H9 (cell line): ENCODE results near the gene VKORC1. TPM values are rescaled to one million over a fixed set of nuclear protein-coding genes. Genes with fewer than 3 reads are reported as not detected.

Experiments used
- DNase-seq: peaks from one replicate; pipeline ENCODE4 v3.0.0-alpha.2; 2017
- H2AFZ ChIP-seq: one replicate; pipeline ENCODE4 v1.6.1; 2013; ENCODE audit warnings: mild to moderate bottlenecking, low read length, control low read depth, moderate library complexity
- H2AK5ac ChIP-seq: 2 replicates; pipeline ENCODE4 v1.6.1; 2013; ENCODE audit warnings: low read length, control low read depth, mixed read lengths; ENCODE audit not compliant: insufficient read length
- H2BK120ac ChIP-seq: one replicate; pipeline ENCODE4 v1.6.1; 2013; ENCODE audit warnings: low read depth, mild to moderate bottlenecking, low read length, control low read depth, inconsistent platforms; ENCODE audit not compliant: poor library complexity, severe bottlenecking
- H2BK12ac ChIP-seq: 2 replicates; pipeline ENCODE4 v1.6.1; 2013; ENCODE audit warnings: low read length, control low read depth, mixed read lengths, low read depth; ENCODE audit not compliant: insufficient read length
- H2BK15ac ChIP-seq: 2 replicates; pipeline ENCODE4 v1.6.1; 2013; ENCODE audit warnings: low read depth, low read length, control low read depth
- H2BK20ac ChIP-seq: one replicate; pipeline ENCODE4 v1.6.1; 2013; ENCODE audit warnings: low read depth, mild to moderate bottlenecking, low read length, control low read depth, inconsistent platforms; ENCODE audit not compliant: poor library complexity, severe bottlenecking
- H2BK5ac ChIP-seq: 2 replicates; pipeline ENCODE4 v1.6.1; 2013; ENCODE audit warnings: low read length, control low read depth, mixed read lengths; ENCODE audit not compliant: insufficient read length
- H3K14ac ChIP-seq: 2 replicates; pipeline ENCODE4 v1.6.1; 2013; ENCODE audit warnings: low read length, control low read depth; ENCODE audit not compliant: insufficient read depth
- H3K18ac ChIP-seq: 2 replicates; pipeline ENCODE4 v1.6.1; 2013; ENCODE audit warnings: low read depth, mild to moderate bottlenecking, mixed read lengths, low read length, control low read depth; ENCODE audit not compliant: insufficient read length
- H3K23ac ChIP-seq: 2 replicates; pipeline ENCODE4 v1.6.1; 2013; ENCODE audit warnings: low read length, control low read depth, mixed read lengths, low read depth; ENCODE audit not compliant: insufficient read length
- H3K23me2 ChIP-seq: 2 replicates; pipeline ENCODE4 v1.6.1; 2013; ENCODE audit warnings: low read depth, mild to moderate bottlenecking, mixed read lengths, low read length, control low read depth; ENCODE audit not compliant: insufficient read length, poor library complexity, severe bottlenecking
- H3K27ac ChIP-seq: 2 replicates; pipeline ENCODE4 v1.5.1; 2013; ENCODE audit warnings: low read length, control low read depth, mixed read lengths, low read depth; ENCODE audit not compliant: insufficient read length
- H3K27me3 ChIP-seq: 2 replicates; pipeline ENCODE4 v1.6.1; 2013; ENCODE audit warnings: low read length, control low read depth, inconsistent platforms; ENCODE audit not compliant: insufficient read depth
- H3K4ac ChIP-seq: 2 replicates; pipeline ENCODE4 v1.6.1; 2013; ENCODE audit warnings: low read depth, mild to moderate bottlenecking, control low read depth, inconsistent platforms, low read length, moderate library complexity
- H3K4me1 ChIP-seq: 2 replicates; pipeline ENCODE4 v1.6.1; 2013; ENCODE audit warnings: low read length, control low read depth, inconsistent platforms; ENCODE audit not compliant: insufficient read depth
- H3K4me2 ChIP-seq: 2 replicates; pipeline ENCODE4 v1.6.1; 2013; ENCODE audit warnings: low read length, control low read depth, mixed read lengths; ENCODE audit not compliant: insufficient read length, insufficient read depth
- H3K56ac ChIP-seq: 2 replicates; pipeline ENCODE4 v1.6.1; 2013; ENCODE audit warnings: low read depth, mild to moderate bottlenecking, mixed read lengths, low read length, control low read depth; ENCODE audit not compliant: insufficient read length
- H3K79me1 ChIP-seq: 2 replicates; pipeline ENCODE4 v1.6.1; 2013; ENCODE audit warnings: low read depth, mild to moderate bottlenecking, moderate library complexity, low read length, control low read depth, inconsistent platforms; ENCODE audit not compliant: insufficient read depth, poor library complexity, severe bottlenecking
- H3K79me2 ChIP-seq: 2 replicates; pipeline ENCODE4 v1.6.1; 2013; ENCODE audit warnings: low read length, control low read depth, inconsistent platforms; ENCODE audit not compliant: insufficient read depth
- H3K9ac ChIP-seq: 2 replicates; pipeline ENCODE4 v1.6.1; 2013; ENCODE audit warnings: low read length, control low read depth, mixed read lengths; ENCODE audit not compliant: insufficient read length; ENCODE audit errors: extremely low read depth
- H3K9me3 ChIP-seq: one replicate; pipeline ENCODE4 v1.6.1; 2013; ENCODE audit warnings: low read depth, low read length, inconsistent platforms; ENCODE audit not compliant: control insufficient read depth
- H3T11ph ChIP-seq: one replicate; pipeline ENCODE4 v1.6.1; 2013; ENCODE audit warnings: mild to moderate bottlenecking, low read length, control low read depth, inconsistent platforms
- H4K20me1 ChIP-seq: one replicate; pipeline ENCODE4 v1.6.1; 2013; ENCODE audit not compliant: control insufficient read depth, insufficient read length, insufficient read depth
- H4K5ac ChIP-seq: 2 replicates; pipeline ENCODE4 v1.6.1; 2013; ENCODE audit warnings: low read depth, mild to moderate bottlenecking, mixed read lengths, low read length, control low read depth; ENCODE audit not compliant: insufficient read length
- H4K8ac ChIP-seq: replicated peaks from 2 replicates; pipeline ENCODE4 v1.6.1; 2013; ENCODE audit warnings: low read length, control low read depth, mixed read lengths, low read depth; ENCODE audit not compliant: insufficient read length
- H4K91ac ChIP-seq: 2 replicates; pipeline ENCODE4 v1.6.1; 2013; ENCODE audit warnings: low read depth, mild to moderate bottlenecking, moderate library complexity, mixed read lengths, low read length, control low read depth; ENCODE audit not compliant: insufficient read length
- H3K27ac Mint-ChIP-seq, 3 experiments: 2 replicates in 2 of 3; 3 replicates in 1 of 3; pipeline ENCODE4 v1.8.0; 2020 to 2021; ENCODE audit warnings: mixed read lengths in 3 of 3, mild to moderate bottlenecking in 1 of 3, moderate library complexity in 1 of 3
- H3K27me3 Mint-ChIP-seq: 2 replicates; pipeline ENCODE4 v1.8.0; 2021; ENCODE audit warnings: low read depth, mild to moderate bottlenecking, moderate library complexity, mixed read lengths
- H3K36me3 Mint-ChIP-seq, 3 experiments: 2 replicates in 2 of 3; 3 replicates in 1 of 3; pipeline ENCODE4 v1.8.0; 2020 to 2021; ENCODE audit warnings: low read depth in 3 of 3, mixed read lengths in 3 of 3; ENCODE audit not compliant: insufficient read depth in 1 of 3
- H3K4me1 Mint-ChIP-seq, 2 experiments: 2 replicates each; pipeline ENCODE4 v1.8.0; 2020; ENCODE audit warnings: mixed read lengths in 2 of 2
- H3K4me3 Mint-ChIP-seq, 2 experiments: 2 replicates in 1 of 2; 3 replicates in 1 of 2; pipeline ENCODE4 v1.8.0; 2020 to 2021; ENCODE audit warnings: mild to moderate bottlenecking in 2 of 2, mixed read lengths in 2 of 2, moderate library complexity in 1 of 2
- H3K9me3 Mint-ChIP-seq, 2 experiments: 2 replicates in 1 of 2; 3 replicates in 1 of 2; pipeline ENCODE4 v1.8.0; 2020; ENCODE audit warnings: mild to moderate bottlenecking in 2 of 2, mixed read lengths in 2 of 2, moderate library complexity in 1 of 2
- CTCF ChIP-seq: fragments of 200-600 bp; sonication (generic); conservative IDR thresholded peaks from 3 replicates; pipeline ENCODE4 v1.8.0; 2021; ENCODE audit warnings: antibody characterized with exemption, mild to moderate bottlenecking
- WGBS: extraction: QIAGEN DNeasy Blood & Tissue Kit; methylation state at CpG from one replicate; pipeline ENCODE4 v1.1.7; 2013; ENCODE audit warnings: missing lambda C conversion rate, low lambda C conversion rate, mixed read lengths; ENCODE audit not compliant: insufficient read length; ENCODE audit errors: extremely low coverage; 5-methylcytosine and 5-hydroxymethylcytosine counted together
- total RNA-seq: library from RNA; stranded (reverse); gene quantifications from 2 replicates; pipeline ENCODE4 v1.2.1, GENCODE V29; 2021

Gene VKORC1
- total RNA-seq, 1 experiment from 2014 or later: 93.9 TPM

- no peak overlapping the region; the same call in 1 of the 2 replicates for H3K4ac ChIP-seq
- no peak overlapping the region for H2BK20ac ChIP-seq
- Mint-ChIP-seq H3K27me3 (no peaks in the 10 kb centered on the region), H3K36me3 (peaks cover 27 to 34% (median 27%) of the 10 kb centered on the region in 3 experiments), H3K4me3 (peak overlapping the region; percentile 81 to 92), H3K27ac (peak overlapping the region; percentile 95 to 99 (median 97)), H3K4me1 (peaks cover 55 to 67% of the 10 kb centered on the region in 2 experiments), H3K9me3 (no peaks in the 10 kb centered on the region; a peak in 1 of 5 replicates)
- no peak overlapping the region for H3K56ac ChIP-seq
- H2BK12ac ChIP-seq: no peak overlapping the region
- no peak overlapping the region for H4K91ac ChIP-seq
- H4K5ac ChIP-seq: no peak overlapping the region
- H3K23ac ChIP-seq: no peak overlapping the region
- peak overlapping the region; percentile 81 for H3K9ac ChIP-seq
- peak; percentile 80 for DNase-seq
- peaks cover 18% of the 10 kb centered on the region; the same call in 1 of the 2 replicates for H3K4me1 ChIP-seq
- H3K27ac ChIP-seq: no peak overlapping the region
- H2BK15ac ChIP-seq: no peak overlapping the region; the same call in 1 of the 2 replicates
- 0 out of 2 replicates have a peak overlapping the region, but pooled peaks have one; percentile 56 for H3K14ac ChIP-seq
- no peak overlapping the region for H2BK120ac ChIP-seq
- H3K4me2 ChIP-seq: peak overlapping the region; percentile 38
- no peaks in the 10 kb centered on the region for H4K20me1 ChIP-seq
- peaks cover 5% of the 10 kb centered on the region for H3K79me1 ChIP-seq
- WGBS: no CpG with 5 or more reads among the region's 18 CpGs
- H3K27me3 ChIP-seq: no peaks in the 10 kb centered on the region
- no peak overlapping the region for H2BK5ac ChIP-seq
- H3K23me2 ChIP-seq: peaks cover 5% of the 10 kb centered on the region
- no peak overlapping the region for H3T11ph ChIP-seq
- no peak overlapping the region for H4K8ac ChIP-seq
- peak overlapping the region; percentile 89 for H3K18ac ChIP-seq
- no peak overlapping the region for H2AK5ac ChIP-seq
- H3K79me2 ChIP-seq: peaks cover 4% of the 10 kb centered on the region; the same call in 1 of the 2 replicates
- no peak overlapping the region for H2AFZ ChIP-seq
- H3K9me3 ChIP-seq: no peaks in the 10 kb centered on the region
- TF ChIP-seq CTCF: peak; percentile 30; the same call in 1 of the 3 replicates
Measured at GRCh38 chr16:31134625-31135534, 40.3 kb upstream of the VKORC1 start.
